Measurements from ENCODE around the gene DSTYK.
A peak's percentile ranks its signal among the peaks of the same experiment; 100 is the strongest.
"Not testable (repeated sequence)": the region's sequence is repeated elsewhere in the genome, so short reads cannot be mapped to it uniquely, and the experiment has no call there.

DSTYK gene

DNA sequence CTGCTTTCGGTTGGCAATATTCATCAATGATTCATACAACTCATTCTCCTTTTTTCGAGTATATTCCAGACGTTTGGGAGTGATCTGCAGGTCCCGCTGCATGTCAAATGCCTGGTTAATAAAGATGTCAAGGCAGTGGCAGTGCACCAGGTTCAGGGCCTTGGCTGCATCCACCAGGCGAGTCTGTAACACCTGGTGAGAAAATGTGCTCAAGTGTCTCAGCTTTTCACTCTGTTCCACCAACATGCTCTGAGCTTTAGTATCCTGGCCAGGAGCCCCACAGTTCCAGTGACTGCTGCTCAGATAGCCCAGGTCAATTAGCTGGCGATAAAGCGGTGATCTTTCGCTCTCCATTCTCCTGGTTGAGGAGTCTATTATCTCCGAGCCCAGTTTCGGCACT is 42.3 kb downstream of the DSTYK start:
- no peak for DNase-seq

DNA sequence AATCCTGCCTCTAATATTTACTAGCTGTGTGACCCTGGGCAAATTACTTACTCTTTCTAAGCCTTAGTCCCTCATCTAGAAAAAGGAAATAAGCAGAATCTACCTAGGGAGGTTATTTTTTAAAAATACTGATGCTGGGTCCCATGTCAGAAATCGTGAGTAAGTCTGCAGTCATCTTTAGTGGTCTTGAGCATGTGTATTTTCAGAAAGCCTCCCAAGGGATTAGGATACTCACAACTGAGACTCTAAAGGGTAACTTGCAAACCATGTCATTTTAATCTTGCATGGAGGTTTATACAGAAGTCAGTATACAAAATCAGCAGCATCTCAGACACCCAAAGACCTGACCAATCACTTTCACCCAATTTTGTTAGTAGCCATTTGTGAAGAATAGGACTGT is 43.2 kb downstream of the DSTYK start:
- no peak for DNase-seq

DNA sequence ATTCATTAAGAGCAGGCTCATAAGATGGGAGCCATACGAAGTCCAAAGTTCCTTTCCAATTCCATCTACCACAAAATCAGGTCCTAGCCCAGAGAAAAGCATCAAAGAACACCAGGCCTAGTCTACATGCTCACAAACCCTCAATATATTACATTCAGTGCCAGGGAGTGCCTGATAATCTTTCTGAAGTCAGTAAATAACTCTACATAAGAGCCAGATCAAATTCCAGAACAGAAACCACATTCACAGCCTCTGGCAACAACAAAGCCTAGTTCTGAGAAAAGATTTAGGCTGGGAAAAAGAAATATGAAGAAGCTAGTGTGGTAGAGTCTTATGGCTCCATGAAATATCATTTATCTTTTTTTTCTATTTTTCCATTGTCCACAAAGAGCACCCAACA is 49.2 kb downstream of the DSTYK start:
- DNase-seq, result no peak

DNA sequence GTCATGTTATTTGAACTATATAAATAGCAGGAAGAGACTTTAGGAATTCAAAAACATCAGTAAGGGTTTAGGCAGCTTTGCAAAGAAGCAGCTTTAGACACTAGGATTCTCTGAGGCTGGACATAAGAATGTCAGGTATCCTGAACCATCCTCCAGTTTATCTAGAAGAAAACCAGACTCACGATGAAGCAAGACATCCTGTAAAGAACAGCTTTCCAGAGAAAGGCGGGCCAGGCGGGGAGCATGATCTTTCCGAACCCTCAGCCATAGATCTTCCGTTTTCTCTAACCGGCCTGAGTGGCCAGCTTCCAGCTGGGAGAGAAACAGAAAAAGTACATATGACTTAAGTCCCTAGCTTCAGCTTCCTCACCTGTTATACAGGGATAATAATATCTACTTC is 50.4 kb downstream of the DSTYK start:
- no peak for DNase-seq

DNA sequence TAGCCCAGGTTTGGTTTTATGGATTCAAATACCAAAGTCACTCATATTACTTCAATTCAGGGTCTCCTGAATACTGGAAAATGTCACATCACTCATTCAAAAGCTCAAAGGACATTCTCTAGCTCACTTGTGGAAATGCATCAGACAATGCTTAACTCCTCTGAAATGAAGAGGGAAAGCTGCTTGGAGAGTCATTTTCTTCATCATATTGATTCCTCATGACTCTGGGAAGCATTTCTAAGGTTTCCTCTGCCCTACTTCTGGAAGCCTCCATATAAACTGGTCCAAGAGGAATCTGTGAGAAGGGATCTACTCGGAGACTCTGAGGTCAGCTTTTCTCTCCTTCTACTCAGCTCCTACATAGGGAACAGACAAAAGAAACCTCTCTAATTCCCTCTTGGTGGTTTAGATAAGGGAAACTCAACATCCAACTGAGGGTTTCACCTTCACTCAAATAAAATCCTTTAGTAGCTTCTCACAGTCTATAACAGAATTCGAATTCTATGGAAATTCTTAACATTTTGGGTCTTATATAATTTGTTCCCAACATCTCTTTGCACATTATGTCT is 53.4 kb downstream of the DSTYK start:
- no peak for DNase-seq

DNA sequence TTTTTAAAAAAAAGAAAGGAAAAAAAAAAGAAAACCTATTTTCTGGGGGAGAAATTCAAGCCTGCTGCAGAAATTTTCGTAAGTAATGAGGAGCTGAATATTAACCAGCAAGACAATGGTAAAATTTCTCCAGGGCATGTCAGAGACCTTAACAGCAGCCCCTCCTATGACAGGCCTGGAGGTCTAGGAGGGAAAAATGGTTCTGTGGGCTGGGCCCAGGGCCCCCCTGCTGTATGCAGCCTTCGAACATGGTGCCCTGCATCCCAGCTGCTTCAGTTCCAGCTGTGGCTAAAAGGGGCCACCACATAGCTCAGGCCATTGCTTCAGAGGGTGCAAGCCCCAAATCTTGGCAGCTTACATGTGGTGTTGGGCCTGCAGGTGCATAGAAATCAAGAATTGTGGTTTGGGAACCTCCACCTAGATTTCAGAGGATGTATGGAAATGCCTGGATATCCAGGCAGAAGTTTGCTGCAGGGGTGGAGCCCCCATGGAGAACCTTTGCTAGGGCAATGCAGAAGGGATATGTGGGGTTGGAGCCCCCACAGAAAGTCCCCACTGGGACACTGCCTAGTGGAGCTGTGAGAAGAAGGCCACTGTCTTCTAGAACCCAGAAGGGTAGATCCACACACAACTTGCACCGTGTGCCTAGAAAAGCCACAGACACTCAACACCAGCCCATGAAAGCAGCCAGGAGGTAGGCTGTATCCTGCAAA is 55.7 kb downstream of the DSTYK start:
- DNase-seq, result not testable (repeated sequence)

DNA sequence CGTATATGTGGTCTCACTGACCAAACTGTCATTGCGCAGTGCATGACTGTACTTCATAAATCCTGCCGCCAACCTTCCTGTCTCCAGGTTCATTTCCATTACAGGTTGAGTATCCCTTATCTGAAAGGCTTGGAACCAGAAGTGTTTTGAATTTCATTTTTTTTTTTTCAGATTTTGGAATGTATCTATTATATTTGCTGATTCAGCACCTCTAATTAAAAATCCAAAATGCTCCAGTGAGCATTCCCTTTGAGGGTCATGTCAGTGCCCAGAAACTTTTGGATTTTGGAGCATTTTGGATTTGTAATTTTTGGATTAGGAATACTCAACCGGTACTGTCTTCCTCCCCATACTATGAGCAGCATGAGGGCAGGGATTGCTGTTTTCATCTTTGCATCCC is 59.0 kb downstream of the DSTYK start:
- DNase-seq, result no peak

DNA sequence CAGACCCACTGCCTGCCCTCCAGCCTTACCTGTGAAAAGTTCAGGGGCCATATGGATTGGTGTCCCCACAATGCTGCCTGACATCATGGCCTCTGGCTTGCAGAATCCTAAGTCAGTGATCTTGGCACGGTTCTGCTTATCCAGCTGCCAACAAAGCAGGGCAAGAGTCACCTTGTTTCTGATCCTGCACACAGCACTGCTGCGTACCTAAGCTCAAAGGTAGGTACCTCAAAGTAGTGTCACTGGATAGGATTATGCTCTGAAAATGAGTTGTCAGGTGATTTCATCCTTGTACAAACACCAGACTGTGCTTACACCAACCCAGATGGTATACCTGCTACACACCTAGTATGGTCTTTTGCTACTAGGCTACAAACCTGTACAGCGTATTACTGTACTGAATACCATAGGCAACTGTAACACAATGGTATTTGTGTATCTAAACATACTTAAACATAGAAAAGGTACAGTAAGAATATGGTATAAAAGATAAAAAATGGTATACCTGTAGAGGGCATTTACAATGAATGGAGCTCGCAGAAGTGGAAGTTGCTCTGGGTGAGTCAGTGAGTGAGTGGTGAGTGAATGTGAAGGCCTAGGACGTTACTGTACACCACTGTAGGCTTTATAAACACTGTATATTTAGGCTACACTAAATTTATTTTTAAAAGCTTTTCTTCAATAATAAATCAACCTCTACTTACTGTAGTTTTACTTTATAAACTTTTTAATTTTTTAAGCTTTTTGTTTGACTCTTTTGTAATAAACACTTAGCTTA is 60.7 kb downstream of the DSTYK start:
- no peak for DNase-seq

DNA sequence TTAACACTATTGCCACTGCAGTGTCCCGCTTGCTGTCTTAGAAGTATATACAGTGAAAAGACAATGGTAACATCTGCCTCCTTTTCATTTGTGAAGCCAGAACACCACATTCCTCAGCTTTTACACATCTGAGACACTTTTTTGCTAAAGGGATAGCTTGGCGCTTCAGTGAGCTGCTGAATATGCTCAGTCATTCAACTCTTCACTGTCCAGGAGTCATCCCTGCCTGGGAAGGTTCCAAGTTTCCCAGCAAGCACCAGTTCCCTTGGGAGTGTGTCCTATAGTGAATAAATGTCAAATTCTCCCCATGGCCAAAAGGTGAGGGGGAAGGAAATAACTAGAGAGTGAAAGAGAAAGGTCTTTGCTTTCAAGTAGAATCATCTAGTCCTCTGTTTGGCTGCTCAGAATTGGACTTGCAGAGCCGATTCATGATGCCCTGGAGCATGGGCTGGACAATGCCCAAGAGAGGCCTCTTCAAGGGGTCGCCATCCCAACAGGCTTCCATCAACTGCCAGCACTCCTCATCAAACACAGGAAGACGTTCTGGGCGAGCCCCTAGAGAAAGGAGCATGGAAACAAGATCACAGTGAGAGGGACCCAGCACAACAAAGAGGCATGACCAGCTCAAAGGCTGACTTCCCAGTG is 64.2 kb downstream of the DSTYK start:
- DNase-seq, result no peak

DNA sequence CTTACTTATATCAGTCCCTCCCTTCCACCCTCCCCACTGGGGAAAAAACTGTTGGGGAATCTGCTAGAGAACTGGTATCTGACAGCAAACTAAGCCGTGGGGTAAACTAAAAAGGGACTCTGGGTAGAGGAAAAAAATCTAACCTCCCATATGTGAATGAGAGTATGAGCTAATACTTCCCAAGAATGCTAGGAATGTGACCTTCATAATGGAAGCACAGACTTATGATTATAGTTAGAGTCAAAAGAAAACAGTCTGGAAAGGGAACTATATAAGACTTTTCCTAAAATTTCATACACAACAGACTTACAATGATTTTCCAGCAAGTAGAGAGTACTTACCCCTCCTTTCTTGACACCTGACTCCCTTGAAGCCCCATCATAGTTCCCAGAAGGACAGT is 66.8 kb downstream of the DSTYK start:
- DNase-seq, result no peak

DNA sequence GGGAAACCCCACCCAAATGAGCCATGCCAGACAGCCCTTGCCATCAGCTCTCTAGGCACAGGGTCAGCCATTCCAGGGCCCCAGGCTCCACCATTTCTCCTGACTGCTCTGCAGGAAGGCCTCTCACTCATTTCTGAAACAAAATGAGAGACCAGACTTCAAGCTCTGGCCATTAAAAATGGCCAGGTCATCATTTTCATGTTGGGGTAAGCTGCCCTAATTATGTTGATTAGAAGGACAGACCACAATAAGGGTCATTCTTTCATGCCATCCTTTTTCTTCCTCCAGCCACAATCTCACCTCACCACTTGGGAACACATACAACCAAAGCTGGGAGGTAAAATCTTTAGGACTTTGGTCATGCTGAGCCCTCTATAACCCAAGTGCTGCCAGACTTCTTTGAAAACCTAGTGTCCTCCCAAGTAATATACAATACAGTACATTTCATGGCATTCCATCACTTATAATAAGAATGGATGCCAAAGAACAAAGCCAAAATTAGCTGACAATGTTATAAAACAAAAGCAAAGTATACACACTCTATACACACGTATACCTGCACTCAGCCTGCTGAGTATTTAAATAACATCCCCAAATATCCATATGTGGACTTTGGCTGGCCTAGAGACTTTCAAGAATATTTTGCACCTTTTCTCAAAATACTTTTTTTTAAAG is 67.3 kb downstream of the DSTYK start:
- no peak for DNase-seq

DNA sequence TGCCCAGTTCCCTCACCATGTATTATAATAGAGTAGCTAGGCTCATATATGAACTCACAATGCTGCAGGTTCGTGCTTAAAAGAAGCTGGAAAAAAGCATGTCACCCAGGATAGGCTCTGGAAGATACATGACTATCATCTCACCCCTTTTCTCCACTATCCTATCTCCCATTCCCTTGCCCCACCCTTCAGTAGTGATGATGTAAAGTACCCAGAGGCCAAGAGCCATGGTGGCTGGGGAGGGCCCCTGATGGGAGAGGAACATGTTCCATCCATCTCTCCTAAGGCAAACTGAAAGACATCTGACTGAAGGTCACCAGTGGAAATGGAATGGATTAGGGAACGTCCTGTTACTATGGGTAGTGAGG is 69.4 kb downstream of the DSTYK start:
- DNase-seq, result no peak

DNA sequence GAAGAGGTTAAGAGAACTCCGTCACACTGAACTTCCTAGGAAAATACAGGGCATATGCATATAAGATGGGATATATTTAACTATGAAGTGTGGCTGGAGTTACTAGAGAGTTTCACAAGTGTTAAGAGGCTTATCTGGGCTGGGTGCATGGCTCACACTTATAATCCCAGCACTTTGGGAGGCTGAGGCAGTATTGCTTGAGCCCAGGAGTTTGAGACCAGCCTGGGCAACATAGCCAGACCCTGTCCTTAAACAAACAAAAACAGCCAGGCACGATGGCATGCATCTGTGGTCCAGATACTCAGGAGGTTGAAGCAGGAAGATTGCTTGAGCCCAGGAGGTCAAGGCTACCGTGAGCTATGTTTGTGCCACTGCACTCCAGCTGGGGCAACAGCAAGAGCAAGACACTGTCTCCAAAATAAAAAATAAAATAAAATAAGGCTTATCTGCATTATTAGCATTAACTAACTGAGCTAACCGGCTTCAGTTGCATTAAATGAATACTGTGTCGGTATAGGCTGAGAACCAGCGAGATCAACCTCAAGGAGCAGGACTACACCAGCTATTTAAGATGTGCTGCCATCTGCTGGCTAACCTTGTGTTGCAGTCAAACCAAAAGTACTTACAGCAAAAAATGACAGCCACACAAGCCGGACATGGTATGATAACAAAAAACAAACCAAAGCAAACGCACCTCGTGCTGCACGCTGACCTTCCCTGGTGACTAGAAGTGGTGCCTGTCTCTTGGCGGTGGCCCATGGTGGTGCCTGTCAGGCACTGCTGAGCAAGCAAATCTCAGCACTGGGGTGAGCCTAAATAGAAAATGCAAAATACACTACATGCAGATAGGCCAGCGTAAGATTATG is 70.0 kb downstream of the DSTYK start:
- peak; percentile 74 to 83 for DNase-seq

DNA sequence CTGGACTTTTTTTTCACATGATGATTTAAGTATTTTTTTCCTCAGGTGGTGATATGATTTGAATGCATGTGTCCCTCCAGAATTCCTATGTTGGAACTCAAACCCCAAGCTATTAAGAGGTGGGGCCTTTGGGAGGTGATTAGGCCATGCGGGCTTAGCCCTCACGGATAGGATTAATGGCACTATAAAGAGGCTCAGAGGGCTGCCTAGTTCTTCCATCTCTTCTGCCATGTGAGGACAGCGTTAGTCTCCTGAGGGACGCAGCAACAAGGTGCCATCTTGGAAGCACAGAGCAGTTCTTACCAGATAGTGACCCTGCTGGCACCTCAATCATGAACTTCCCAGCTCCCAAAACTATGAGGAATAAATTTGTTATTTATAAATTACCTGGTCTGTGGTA is 71.4 kb downstream of the DSTYK start:
- DNase-seq, result no peak

DNA sequence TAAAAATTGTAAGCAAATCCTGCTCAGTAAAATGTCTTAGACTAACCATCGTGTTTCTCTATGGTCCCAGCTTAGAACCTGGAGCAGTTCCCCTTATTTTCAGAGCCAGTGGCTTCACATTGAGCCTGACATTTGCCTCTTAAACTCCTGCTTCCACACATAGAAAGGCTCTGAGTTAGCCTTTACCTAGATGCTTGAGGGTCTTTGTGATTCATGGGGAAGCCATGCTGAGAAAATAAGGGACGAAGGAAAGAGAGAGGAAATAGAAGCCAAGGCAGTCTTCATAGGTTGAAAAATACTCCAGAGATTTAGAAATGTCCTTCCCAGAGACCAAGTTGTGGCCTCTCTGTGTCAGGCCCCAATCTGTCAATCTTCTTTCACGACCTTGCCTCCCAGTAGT is 73.6 kb downstream of the DSTYK start:
- no peak for DNase-seq

DNA sequence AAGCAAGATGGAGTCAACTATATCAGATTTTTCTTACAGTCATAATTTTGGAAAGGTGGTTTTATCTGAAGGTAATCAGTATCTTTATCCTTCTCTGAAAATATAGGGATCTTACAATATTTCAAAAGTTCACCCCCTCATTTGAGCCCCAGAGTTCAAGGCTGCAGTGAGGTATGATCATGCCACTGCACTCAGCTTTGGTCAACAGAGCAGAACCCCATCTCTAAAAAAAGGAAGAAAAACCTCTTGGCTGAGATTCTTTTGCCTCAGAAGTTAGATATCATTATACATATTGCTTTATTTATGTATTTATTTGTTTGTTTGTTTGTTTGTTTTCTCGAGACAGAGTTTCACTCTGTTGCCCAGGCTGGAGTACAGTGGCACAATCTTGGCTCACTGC is 78.2 kb downstream of the DSTYK start:
- DNase-seq, result no peak

DNA sequence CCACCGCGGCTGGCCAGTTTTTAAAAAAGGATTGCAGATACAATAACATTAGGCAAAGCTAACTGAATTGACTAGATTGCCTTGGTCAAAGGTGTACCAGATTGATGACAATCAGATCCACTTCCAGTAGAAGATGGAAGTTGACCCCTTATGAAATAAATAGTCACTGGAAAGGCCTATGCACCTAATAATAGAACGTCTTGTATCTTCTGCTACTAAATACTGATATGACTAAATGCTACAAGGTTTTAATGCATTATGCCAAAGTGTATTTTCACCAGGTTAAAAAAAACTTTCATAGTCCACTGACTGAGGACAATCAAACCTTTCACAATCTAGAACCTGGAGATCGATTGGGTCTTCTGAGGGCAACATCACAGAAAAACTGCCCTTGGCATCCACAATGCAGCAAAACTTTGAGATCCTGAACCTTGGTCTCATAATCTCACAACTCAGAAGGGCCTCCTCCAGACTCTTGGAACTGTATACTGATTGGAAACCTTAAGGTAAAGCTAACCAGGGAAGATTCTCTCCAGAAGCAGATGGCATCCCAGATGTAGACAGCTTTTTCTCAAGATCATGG is 82.0 kb downstream of the DSTYK start:
- no peak for DNase-seq

DNA sequence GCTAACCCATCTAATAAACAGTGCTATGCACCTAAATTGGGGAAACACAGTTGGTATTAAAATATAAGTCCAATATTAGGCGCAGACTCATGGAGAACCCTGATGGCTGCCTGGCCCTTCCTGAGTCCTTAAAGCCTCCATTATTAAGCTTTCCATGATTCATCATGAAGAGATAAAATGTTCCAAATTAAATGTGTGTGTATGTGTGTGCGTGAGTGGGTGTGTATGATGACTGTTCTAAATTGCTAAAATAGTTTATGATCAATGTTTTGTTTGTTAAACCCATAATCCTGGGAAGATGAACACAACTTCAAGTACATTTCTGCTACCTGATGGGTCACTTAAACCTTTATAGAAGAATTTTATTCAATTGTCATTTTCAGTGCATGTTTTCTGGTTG is 83.5 kb downstream of the DSTYK start:
- no peak for DNase-seq

DNA sequence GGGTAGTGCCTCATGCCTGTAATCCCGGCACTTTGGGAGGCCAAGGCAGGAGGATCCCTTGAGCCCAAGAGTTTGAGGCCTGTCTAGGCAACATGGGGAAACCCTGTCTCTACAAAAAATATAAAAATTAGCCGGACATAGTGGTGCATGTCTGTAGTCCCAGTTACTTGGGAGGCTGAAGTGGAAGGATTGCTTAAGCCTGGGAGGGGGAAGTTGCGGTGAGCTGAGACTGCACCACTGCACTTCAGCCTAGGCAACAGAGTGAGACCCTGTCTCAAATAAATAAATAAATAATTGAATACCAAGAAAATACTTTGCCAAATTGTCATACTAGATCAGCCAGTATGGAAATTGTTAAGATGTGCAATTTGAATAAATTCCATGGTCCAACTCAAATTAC is 83.9 kb downstream of the DSTYK start:
- no peak for DNase-seq

DNA sequence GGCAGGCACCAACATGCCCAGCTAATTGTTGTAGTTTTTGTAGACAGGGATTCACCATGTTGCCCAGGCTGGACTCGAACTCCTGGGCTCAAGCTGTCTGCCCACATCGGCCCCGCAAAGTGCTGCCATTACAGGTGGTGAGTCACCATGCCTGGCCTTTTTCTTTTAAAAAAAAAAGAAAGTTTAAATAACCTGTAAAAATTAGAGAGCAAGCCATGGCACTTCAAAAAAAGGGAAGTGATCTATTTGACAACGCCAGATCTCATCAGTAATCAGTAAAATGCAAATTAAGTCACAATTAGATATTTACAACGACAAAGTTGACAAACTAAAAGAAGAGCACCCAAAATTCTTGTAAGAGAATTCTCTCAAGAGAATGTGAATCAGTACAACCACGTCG is 86.8 kb downstream of the DSTYK start:
- no peak for DNase-seq

DNA sequence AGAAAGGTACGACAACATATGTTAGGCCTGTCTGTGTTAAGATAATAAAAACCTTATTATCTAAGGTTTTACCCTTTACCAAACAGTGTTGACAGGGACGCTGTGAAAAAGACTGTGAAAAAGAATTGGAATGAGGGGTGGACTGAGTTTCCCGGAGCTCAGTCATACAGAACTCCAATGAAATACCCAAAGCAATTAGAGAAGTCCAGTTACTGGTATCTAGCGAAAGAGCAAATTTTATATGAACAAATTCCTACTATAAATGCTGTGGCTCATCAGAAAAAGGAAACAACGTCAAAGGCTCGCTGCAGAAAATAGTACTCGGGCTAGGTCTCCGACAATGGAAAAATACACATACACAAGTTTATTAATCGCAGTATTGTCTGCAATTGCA is 89.0 kb downstream of the DSTYK start:
- DNase-seq, result no peak
